Loucy (cell line): ENCODE measurements around the gene RUNX1.

Experiments
- H2AFZ ChIP-seq: fragments of 200-600 bp; sonication (generic); 2 replicates; pipeline ENCODE4 v1.6.0; 2016; ENCODE audit warnings: antibody characterized with exemption, mild to moderate bottlenecking, low read length, moderate library complexity
- H3F3A ChIP-seq: fragments of 200-600 bp; 2 replicates; pipeline ENCODE4 v1.6.0; 2016; ENCODE audit warnings: antibody characterized with exemption, low read depth, mild to moderate bottlenecking
- H3K27me3 ChIP-seq: fragments of 200-600 bp; sonication (generic); 2 replicates; pipeline ENCODE4 v1.6.1; 2014; ENCODE audit warnings: low read length, mild to moderate bottlenecking; ENCODE audit not compliant: insufficient read depth, poor library complexity, severe bottlenecking
- H3K36me3 ChIP-seq: fragments of 200-600 bp; sonication (generic); 2 replicates; pipeline ENCODE4 v1.6.1; 2016; ENCODE audit warnings: low read length; ENCODE audit not compliant: insufficient read depth
- H3K4me1 ChIP-seq: fragments of 200-600 bp; sonication (generic); 2 replicates; pipeline ENCODE4 v1.5.1; 2014; ENCODE audit warnings: low read length, mild to moderate bottlenecking; ENCODE audit not compliant: insufficient read depth, poor library complexity, severe bottlenecking
- H3K4me2 ChIP-seq: fragments of 200-600 bp; sonication (generic); 2 replicates; pipeline ENCODE4 v1.6.0; 2014; ENCODE audit warnings: antibody characterized with exemption, low read length, low read depth, mild to moderate bottlenecking; ENCODE audit not compliant: poor library complexity, severe bottlenecking
- H3K4me3 ChIP-seq: fragments of 200-600 bp; sonication (generic); 2 replicates; pipeline ENCODE4 v1.5.1; 2014; ENCODE audit warnings: low read length, mild to moderate bottlenecking, mixed read lengths; ENCODE audit not compliant: poor library complexity, severe bottlenecking
- H3K79me2 ChIP-seq: fragments of 200-600 bp; sonication (generic); 2 replicates; pipeline ENCODE4 v1.6.1; 2014; ENCODE audit warnings: low read length; ENCODE audit not compliant: insufficient read depth
- H3K9ac ChIP-seq: fragments of 200-600 bp; sonication (generic); 2 replicates; pipeline ENCODE4 v1.6.0; 2014; ENCODE audit warnings: mild to moderate bottlenecking, low read depth, low read length, moderate library complexity; ENCODE audit not compliant: poor library complexity, severe bottlenecking
- H3K9me2 ChIP-seq: fragments of 200-600 bp; sonication (generic); replicated peaks from 2 replicates; pipeline ENCODE4 v1.6.1; 2016; ENCODE audit warnings: low read depth, low read length, mixed read lengths
- H3K9me3 ChIP-seq: fragments of 200-600 bp; sonication (generic); 2 replicates; pipeline ENCODE4 v1.6.1; 2014; ENCODE audit warnings: mild to moderate bottlenecking, antibody characterized with exemption, low read length, low read depth; ENCODE audit not compliant: insufficient read depth
- H4K20me1 ChIP-seq: fragments of 200-600 bp; sonication (generic); 2 replicates; pipeline ENCODE4 v1.6.0; 2014; ENCODE audit warnings: antibody characterized with exemption, low read length, mild to moderate bottlenecking; ENCODE audit not compliant: insufficient read depth, poor library complexity, severe bottlenecking
- EZH2phosphoT487 ChIP-seq: fragments of 200-600 bp; IDR thresholded peaks from 2 replicates; pipeline ENCODE4 v1.6.1; 2018; ENCODE audit warnings: antibody characterized with exemption, mild to moderate bottlenecking, moderate library complexity, borderline replicate concordance
- TF ChIP-seq, protein P1 (sequence below): fragments of 200-600 bp; sonication (generic); conservative IDR thresholded peaks from 2 replicates; pipeline ENCODE4 v1.5.1; 2014; ENCODE audit warnings: mild to moderate bottlenecking, antibody characterized with exemption, low read length

RUNX1 gene

DNA sequence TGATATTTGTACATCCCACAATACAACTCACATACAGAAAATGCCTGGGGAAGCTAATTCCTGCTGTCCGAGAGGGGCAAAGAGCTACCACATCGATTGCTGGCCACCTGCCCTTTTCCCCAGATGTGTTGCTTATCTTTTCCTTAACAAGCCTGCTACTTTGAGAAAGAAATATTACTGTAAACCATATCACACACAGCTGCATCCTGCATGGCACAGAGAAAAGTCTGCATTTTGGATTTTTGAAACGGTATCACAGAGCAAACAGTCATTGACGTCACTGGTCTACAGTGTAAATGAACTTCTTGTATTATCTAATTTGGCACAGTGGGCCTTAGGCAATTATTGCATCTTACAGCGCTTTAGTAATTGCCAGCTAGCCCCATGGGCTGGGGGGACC is 215.6 kb downstream of the RUNX1 start:
- TF ChIP-seq EZH2phosphoT487 = no peak
- TF ChIP-seq, protein P1, sequence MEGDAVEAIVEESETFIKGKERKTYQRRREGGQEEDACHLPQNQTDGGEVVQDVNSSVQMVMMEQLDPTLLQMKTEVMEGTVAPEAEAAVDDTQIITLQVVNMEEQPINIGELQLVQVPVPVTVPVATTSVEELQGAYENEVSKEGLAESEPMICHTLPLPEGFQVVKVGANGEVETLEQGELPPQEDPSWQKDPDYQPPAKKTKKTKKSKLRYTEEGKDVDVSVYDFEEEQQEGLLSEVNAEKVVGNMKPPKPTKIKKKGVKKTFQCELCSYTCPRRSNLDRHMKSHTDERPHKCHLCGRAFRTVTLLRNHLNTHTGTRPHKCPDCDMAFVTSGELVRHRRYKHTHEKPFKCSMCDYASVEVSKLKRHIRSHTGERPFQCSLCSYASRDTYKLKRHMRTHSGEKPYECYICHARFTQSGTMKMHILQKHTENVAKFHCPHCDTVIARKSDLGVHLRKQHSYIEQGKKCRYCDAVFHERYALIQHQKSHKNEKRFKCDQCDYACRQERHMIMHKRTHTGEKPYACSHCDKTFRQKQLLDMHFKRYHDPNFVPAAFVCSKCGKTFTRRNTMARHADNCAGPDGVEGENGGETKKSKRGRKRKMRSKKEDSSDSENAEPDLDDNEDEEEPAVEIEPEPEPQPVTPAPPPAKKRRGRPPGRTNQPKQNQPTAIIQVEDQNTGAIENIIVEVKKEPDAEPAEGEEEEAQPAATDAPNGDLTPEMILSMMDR = no peak
- no peaks in the 10 kb centered on the region for H3F3A ChIP-seq
- H3K9ac ChIP-seq = no peak overlapping the region
- H3K4me1 ChIP-seq = peaks cover 19% of the 10 kb centered on the region
- no peaks in the 10 kb centered on the region for H3K9me3 ChIP-seq
- H3K79me2 ChIP-seq = peaks cover 25% of the 10 kb centered on the region
- H2AFZ ChIP-seq = no peak overlapping the region
- no peak overlapping the region for H3K4me3 ChIP-seq
- no peaks in the 10 kb centered on the region for H3K27me3 ChIP-seq
- H3K9me2 ChIP-seq = no peaks in the 10 kb centered on the region
- no peak overlapping the region for H3K4me2 ChIP-seq
- H3K36me3 ChIP-seq = peaks cover 99% of the 10 kb centered on the region
- peaks cover 76% of the 10 kb centered on the region for H4K20me1 ChIP-seq

DNA sequence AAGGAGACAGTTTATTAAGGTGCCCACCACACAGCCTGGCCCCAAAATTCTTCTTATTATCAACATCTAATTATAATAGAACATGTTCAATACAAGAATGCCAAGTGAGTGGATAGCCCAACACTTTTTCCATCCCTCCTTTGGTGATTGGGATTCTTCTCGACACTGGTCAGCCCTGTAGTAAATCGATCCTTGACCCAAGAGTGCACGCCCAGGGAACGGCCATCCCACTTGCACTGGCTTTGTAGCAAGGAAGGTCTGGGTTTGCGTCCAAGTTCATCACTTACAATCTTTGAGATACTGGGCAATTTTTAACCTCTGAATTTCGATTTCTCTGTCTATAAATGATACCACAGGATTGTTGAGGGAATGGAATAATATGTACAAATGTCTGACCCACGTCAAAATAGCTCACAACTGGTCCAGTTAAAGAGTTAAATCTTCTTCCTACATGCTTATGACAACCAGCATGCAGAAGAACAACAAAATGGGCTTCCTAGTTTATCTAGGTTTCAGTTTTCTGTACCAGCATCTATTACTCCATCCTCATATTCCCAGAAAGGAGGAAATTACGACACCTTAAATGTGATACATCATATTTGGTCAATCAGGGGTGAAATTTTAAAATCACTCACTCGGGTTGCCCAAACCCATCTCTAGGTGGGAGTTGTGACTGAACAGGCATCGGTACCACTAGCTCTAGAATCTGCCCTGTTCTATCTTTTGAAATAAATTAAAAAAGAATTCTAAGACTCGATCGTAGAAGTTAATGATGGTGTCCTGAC is 218.5 kb downstream of the RUNX1 start:
- peaks cover 7% of the 10 kb centered on the region; the same call in 1 of the 2 replicates for H3K79me2 ChIP-seq
- no peak overlapping the region for H3K4me3 ChIP-seq
- peaks cover 65% of the 10 kb centered on the region for H4K20me1 ChIP-seq
- peaks cover 21% of the 10 kb centered on the region for H3K4me1 ChIP-seq
- no peaks in the 10 kb centered on the region for H3K9me3 ChIP-seq
- H3F3A ChIP-seq = no peaks in the 10 kb centered on the region
- no peak overlapping the region for H3K4me2 ChIP-seq
- peaks cover 96% of the 10 kb centered on the region for H3K36me3 ChIP-seq
- no peaks in the 10 kb centered on the region for H3K9me2 ChIP-seq
- no peak overlapping the region for H2AFZ ChIP-seq
- H3K27me3 ChIP-seq = no peaks in the 10 kb centered on the region
- H3K9ac ChIP-seq = no peak overlapping the region
- TF ChIP-seq, protein P1 = no peak
- TF ChIP-seq EZH2phosphoT487 = no peak

DNA sequence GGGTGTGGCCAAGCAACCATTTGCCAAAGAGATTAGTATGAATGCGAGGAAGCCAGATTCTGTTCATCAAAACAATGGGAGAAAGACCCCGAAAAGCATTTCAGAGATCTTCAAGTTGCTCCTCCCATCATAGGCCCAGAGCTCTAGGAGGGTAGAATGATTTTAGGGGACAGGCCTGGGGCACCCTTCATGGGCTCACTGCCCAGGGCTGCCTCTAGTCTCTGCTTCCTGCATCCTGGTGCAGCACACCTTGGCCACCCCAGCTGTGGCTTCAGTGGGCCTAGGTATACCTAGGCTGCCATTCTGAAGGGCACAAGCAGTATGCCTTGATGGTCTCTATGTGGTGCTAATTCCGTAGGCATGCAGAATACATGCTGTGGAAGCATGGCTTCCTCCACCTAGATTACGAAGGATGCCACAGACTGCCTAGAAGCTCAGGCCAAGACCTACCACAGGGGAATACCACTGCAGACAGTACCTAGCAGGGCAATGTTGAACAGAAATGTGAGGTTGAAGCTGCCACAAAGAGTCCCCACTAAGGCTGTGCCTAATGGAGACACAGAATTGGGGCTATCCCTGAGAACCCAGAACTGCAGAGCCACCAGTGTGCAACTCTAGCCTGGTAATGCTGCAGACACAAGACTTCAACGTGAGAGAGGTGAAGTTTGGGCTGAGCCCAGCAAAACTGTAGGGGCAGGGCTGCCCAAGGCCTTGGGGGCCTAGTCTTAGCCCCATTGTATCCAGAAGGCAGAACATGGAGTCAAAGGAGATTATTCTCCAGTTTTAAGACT is 221.5 kb downstream of the RUNX1 start:
- Histone ChIP-seq H2AFZ (no peak overlapping the region), H3K9me3 (no peaks in the 10 kb centered on the region), H3F3A (no peaks in the 10 kb centered on the region), H3K4me3 (no peak overlapping the region), H3K27me3 (no peaks in the 10 kb centered on the region), H3K36me3 (peaks cover 95% of the 10 kb centered on the region), H3K4me1 (peaks cover 10% of the 10 kb centered on the region), H3K4me2 (no peak overlapping the region), H4K20me1 (peaks cover 51% of the 10 kb centered on the region), H3K79me2 (peaks cover 11% of the 10 kb centered on the region), H3K9me2 (no peaks in the 10 kb centered on the region), H3K9ac (no peak overlapping the region)
- TF ChIP-seq, protein P1 = no peak
- no peak for TF ChIP-seq EZH2phosphoT487
